ENCODE data around the gene EXOC6B. TPM values are rescaled to one million over a fixed set of nuclear protein-coding genes. Genes with fewer than 3 reads are reported as not detected.

Gene EXOC6B
- total and polyA plus RNA-seq, 2 of the 8 experiments (the other 6 are each of a cell fraction or from before 2014, with no cell fraction given) = 13.5 to 33.0 TPM

- TF ChIP-seq CHD7 (IDR thresholded peaks at IDR 0.05; ENCODE audit: insufficient replicate concordance, low read length) = no peak
- TF ChIP-seq HDAC6 (IDR thresholded peaks at IDR 0.05; ENCODE audit: low read depth, low read length) = no peak
- no peak for TF ChIP-seq JUND (IDR thresholded peaks at IDR 0.05; ENCODE audit: low read length)
- no peak for TF ChIP-seq RNF2 (IDR thresholded peaks at IDR 0.05; ENCODE audit: borderline replicate concordance, low read depth, low read length, missing control alignments, poor library complexity, severe bottlenecking)
- TF ChIP-seq EP300 (IDR thresholded peaks at IDR 0.05; ENCODE audit: borderline replicate concordance in 1 of 2, low read depth in 2 of 2, low read length in 2 of 2) = no peak
- TF ChIP-seq ATF3 (IDR thresholded peaks at IDR 0.05; ENCODE audit: insufficient read depth, low read depth, low read length) = no peak
- TF ChIP-seq SP4 (IDR thresholded peaks at IDR 0.05; ENCODE audit: low read length) = no peak
- no peak for TF ChIP-seq SUZ12 (IDR thresholded peaks at IDR 0.05; ENCODE audit: low read length)
Observed at GRCh38 chr2:72554381-72554780, 271.5 kb downstream of the EXOC6B start (continued).
